GM19025 (cell line): ENCODE results near the gene KLHL29.

Experiments used
- ATAC-seq: cut with Tn5 transposase; IDR thresholded peaks from one replicate; pipeline ENCODE4 v1.9.1; 2021; ENCODE audit warnings: mild to moderate bottlenecking, low read depth, moderate library complexity; ENCODE audit not compliant: unreplicated experiment

Gene KLHL29

DNA sequence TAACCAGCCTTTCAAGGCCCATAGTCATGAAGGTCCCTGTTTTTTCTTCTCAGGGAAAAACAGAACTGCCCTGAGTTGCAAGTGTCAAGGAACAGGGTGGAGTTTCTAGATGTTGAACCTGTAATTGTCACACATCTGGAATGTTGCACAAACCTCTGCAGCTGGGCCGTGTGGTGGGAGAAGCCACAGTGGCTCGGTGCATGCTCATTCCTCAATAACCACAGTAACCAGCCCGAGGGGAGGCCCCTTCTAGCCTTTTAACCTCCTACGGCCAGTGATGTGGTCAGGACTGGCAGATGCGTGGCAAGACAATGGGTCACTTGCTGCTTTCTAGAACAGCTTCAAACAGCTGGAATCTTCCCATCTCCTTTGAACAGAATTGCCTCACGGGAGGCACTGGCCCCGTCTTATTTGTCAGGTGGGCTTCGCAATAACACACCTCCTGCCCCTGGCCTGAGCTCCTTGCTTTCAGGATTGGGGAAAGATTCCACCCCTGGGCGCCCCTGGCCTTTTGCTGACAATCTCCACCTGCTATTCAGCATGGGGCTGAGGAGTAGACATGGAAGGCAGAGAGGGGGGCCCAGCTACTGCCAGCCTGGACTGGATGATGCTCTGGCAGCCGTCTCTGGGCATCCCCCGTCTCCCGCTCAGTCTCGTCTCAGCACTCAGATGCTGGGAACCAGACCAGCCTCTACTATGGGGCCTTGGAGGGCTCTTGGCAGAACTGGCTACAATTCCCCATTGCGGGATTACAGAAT is 102.9 kb downstream of the KLHL29 start:
- no peak for ATAC-seq

GRCh38 chr2:23488584-23488983 is 103.6 kb downstream of the KLHL29 start:
- ATAC-seq, result no peak

- no peak for ATAC-seq
These were observed 104.7 kb downstream of the KLHL29 start for GRCh38 chr2:23489471-23490322.

DNA sequence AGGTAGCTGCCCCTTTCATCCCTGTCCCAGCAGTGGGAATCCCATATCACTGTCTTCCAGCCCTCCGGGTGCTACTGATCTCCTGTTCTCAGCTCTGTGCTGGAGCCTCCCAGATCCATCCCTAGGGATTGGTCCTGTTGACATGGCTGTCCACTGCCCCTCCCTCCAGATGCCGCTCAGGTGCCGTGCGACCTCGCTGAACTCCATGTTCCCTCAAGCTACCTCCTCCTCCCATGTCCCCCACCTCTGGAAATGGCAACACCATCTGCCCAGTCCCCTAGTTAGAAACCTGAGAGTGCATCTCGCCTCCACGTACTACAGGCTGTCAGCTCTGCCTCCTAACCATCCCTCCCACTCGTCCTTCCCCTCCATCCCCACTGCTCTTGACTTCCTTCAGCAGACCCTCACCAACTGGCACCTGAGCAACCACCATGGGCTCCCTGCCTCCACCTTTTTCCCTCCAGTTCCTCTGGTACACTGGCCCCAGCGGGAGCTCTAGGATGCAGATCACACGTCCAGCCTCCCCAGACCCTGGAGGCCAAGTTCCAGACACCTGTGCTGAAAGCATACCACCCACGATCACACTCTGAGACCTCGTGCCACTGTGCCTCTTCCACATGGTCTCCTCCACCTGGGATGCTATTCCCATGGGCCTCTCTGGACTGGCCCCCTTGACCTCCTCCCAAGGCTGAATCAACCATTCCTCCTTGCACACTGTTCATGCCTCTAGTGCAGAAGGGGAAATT is 106.8 kb downstream of the KLHL29 start:
- no peak for ATAC-seq

DNA sequence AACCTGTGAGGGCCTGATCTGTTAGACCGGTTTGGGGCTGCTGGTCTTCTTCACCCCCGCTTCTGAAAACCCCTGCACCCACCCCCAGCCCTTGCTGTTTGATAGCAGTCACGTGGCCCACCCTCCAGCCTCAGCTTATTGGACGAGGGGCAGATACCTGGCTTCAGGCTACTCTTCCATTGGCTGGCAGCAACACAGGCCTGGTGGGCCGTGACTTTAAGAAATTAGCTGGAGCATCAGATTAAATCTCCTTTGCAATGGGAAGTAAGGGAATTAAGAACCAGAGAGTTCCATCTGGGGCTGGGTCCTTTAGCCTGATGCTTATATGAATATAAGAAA is 107.3 kb downstream of the KLHL29 start:
- no peak for ATAC-seq

DNA sequence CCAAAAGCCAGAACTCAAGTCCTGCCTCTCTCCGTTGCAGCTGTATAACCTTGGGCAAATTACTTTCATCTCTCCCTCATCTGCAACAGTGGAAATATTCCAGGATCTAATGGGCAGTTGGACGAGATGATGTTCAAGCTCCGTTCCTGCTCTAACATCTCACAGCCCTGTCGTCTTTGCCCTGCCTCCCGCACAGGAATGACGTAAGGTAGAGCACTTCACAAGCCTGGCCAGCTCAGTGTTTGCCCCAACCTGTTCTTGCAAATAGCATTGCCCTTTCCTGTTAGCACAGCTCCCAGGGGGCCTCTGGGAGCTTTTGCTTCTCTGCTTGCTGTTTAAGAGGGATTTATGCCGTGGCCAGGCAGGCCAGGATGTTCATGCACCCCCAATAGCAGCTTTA is 107.9 kb downstream of the KLHL29 start:
- no peak for ATAC-seq

- ATAC-seq, result no peak
These were observed 108.9 kb downstream of the KLHL29 start for GRCh38 chr2:23493846-23494245.

- no peak for ATAC-seq
These were observed 109.3 kb downstream of the KLHL29 start for GRCh38 chr2:23494286-23494685.

DNA sequence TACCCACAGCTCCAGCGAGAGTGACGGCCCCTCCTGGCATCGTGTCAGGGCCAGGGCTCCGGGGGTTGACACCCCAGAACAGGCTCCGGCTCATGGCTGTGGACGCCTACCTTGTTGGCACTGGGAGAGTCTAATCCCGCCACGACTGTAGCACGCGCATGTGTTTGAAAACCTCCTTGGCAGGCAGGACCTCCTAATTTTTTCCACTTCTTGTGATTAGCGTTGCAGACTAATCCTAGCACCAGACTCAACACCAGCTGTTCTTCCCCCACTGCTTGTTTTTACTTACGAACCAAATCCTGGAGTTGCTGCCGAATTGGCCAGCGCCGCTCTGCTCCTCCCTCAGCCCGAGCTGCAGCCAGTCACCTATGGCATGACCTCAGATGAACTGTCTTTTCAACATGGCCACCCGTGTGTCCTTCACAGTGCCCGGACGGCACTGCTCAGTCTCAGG is 110.7 kb downstream of the KLHL29 start:
- ATAC-seq, result no peak

DNA sequence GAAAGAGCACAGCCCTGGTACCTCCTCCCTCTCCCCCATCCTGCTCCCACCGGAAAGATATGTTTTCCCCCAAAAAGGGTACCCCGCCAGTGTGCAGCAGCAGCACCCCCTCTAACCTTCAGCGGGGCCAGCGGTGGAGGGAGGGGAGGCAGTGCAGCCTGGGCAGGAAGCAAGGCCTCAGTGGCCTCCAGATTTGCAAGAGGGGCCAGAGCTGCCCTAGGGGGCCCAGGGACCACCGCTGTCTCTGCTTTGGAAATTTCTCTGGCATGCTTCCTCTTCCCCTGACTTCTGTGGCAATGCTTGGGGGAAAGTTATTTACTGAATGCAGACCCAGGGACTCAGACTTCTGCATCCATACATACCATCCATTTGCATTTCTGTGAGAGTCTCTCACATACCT is 111.5 kb downstream of the KLHL29 start:
- ATAC-seq, result no peak

GRCh38 chr2:23497063-23497462 is 112.1 kb downstream of the KLHL29 start:
- no peak for ATAC-seq

GRCh38 chr2:23497536-23497935 is 112.6 kb downstream of the KLHL29 start:
- no peak for ATAC-seq

GRCh38 chr2:23498943-23499342 is 114.0 kb downstream of the KLHL29 start:
- ATAC-seq, result no peak

GRCh38 chr2:23499439-23499838 is 114.5 kb downstream of the KLHL29 start:
- no peak for ATAC-seq

- ATAC-seq, result no peak
These were observed 115.9 kb downstream of the KLHL29 start for GRCh38 chr2:23500836-23501235.

GRCh38 chr2:23502096-23502495 is 117.1 kb downstream of the KLHL29 start:
- no peak for ATAC-seq

GRCh38 chr2:23503097-23503496 is 118.1 kb downstream of the KLHL29 start:
- ATAC-seq, result no peak

- ATAC-seq, result no peak
These were observed 118.7 kb downstream of the KLHL29 start for GRCh38 chr2:23503682-23504081.

DNA sequence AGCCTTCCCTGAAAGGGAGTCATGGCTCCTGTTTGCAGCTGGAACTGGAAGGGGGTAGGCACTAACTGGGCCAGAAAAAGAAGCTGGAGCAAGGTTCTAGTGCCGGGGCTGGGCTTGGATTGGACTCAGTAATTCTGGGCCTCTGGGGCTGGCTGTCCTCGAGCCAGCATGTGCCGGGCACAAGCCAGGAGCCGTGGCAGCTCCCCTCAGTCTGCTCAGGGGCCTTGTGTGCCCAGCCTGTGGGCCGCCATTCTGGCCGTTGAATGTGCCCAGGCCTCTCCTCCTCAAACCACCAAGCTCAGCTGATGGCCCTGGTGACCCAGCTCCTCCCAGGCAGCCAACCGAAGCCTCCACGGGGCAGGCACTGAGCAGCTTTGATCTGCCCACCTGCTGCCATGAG is 119.6 kb downstream of the KLHL29 start:
- ATAC-seq, result no peak

DNA sequence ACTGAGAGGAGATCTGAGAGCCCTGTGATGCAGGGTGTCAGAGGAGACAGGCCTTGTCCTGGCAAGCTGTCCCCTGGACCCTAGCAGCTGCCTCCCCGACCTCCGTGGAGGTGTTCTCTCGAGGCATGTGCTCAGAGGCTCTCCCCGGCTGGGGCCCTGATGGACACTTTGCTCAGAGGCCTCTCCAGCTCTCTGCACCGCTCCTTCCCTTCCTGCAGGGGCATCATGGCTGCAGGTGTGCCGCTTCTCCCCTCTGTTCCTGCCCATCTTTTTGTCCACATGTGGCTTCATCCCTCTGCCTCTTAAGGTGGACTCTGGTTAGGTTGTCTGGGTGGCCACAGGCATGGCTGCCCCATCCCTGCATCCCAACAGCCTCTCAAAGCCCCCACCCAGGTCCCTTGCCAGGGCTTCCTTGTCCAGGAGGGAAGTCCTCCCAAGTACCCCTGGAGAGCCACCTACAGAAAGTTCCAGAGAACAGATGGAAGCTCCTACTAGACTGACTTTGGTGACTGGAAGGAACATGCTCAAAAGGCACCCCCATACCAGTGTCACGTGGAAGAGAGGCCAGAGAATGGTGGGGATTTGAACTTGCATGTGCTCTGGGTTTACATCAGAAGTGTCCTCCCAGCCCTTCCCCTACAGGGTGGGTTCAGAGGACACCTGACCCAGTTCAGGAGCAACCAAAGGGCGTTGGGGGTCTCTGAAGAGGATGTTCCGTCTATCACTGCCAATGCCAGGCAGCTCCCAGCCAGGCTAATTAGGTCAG is 120.4 kb downstream of the KLHL29 start:
- ATAC-seq, result no peak
